NCI-H2107 treated with DMSO at 0.1 percent for 48 hours (cell line): ENCODE data around the gene ATP6V1E1.

ENCODE experiments used
- DNase-seq: peaks from one replicate; lab custom pipeline; 2025; ENCODE audit not compliant: unreplicated experiment; lab: John Stamatoyannopoulos, UW

Gene ATP6V1E1

DNA sequence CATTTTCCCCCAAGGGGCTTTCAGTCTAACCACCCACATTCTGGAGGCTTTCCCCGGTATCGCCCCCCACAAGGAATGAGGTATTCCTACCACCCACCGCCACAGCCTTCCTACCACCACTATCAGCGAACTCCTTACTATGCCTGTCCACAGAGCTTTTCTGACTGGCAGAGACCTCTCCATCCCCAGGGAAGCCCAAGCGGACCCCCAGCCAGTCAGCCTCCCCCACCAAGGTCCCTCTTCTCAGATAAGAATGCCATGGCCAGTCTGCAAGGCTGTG, 79.9 kb downstream of the ATP6V1E1 start:
- DNase-seq, result no peak

DNA sequence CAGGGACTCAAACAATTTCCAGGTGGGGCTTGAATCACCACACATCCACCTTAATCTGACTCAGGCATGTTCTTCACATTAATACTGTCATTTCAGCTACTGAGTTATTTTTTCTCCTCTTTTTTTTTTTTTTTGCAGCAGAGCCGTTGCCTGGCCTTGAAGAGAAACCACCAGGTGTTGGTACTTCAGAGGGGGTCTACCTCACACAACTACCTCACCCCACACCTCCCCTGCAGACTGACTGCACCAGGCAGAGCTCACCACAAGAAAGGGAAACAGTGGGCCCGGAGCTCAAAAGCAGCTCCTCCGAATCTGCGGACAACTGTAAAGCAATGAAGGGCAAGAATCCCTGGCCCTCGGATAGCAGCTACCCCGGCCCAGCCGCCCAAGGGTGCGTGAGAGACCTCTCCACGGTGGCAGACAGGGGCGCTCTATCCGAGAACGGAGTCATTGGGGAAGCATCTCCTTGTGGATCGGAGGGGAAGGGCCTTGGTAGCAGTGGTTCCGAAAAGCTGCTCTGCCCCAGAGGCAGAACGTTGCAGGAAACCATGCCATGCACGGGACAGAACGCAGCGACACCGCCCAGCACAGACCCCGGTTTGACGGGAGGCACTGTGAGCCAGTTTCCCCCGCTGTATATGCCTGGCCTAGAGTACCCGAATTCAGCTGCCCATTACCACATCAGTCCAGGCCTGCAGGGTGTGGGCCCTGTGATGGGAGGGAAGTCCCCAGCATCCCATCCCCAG, 80.4 kb downstream of the ATP6V1E1 start:
- no peak for DNase-seq

DNA sequence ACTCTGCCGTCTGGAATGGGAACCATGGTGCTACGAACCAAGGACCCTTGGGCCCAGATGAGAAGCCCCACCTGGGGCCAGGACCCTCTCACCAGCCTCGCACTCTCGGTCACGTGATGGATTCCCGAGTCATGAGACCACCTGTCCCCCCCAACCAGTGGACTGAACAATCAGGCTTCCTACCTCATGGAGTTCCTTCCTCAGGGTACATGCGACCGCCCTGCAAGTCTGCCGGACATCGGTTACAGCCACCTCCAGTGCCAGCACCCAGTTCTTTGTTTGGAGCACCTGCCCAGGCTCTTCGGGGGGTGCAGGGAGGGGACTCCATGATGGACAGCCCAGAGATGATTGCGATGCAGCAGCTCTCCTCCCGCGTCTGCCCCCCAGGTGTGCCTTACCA, 86.1 kb downstream of the ATP6V1E1 start:
- no peak for DNase-seq
